ENCODE measurements around the gene CPA5. TPM values are rescaled to one million over a fixed set of nuclear protein-coding genes. Genes with fewer than 3 reads are reported as not detected.

Gene CPA5
- total RNA-seq, 1 experiment from 2014 or later, result not detected

- CTCF ChIA-PET, result interaction anchor here (1.3 to 1.6 kb wide), 2 partner anchors 24 to 55 kb away, joined by 3 read pairs; no protein-coding TSS in a partner anchor
- POLR2A ChIA-PET, result interaction anchor here (0.5 kb wide), 1 partner anchor 1266 kb away, joined by 5 read pairs; no protein-coding TSS in a partner anchor
Observed at GRCh38 chr7:130332259-130333053, 12.2 kb upstream of the CPA5 start.

More at GRCh38 chr7:130332259-130333053, 12.2 kb upstream of the CPA5 start:
- ATAC-seq, result no peak
- DNase-seq (ENCODE audit: low spot score), result no peak
- H3K36me3 Mint-ChIP-seq, result no peaks in the 10 kb centered on the region
- peaks cover 16% of the 10 kb centered on the region for H3K4me1 Mint-ChIP-seq
- no peaks in the 10 kb centered on the region; the same call in 1 of the 2 replicates for H3K27me3 Mint-ChIP-seq (ENCODE audit: low read depth)
- no peaks in the 10 kb centered on the region for H3K9me3 Mint-ChIP-seq
- TF ChIP-seq CBFB (CRISPR knock-in tag; IDR thresholded peaks at IDR 0.05; ENCODE audit: low read depth) (no peak), HMGXB4 (CRISPR knock-in tag; IDR thresholded peaks at IDR 0.05) (no peak), NR3C1 (CRISPR knock-in tag; conservative IDR thresholded peaks at IDR 0.05; ENCODE audit: low read depth) (no peak), MYBL2 (CRISPR knock-in tag; IDR thresholded peaks at IDR 0.05) (no peak), RELA (CRISPR knock-in tag; IDR thresholded peaks at IDR 0.05; ENCODE audit: borderline replicate concordance) (no peak), PRDM15 (CRISPR knock-in tag; IDR thresholded peaks at IDR 0.05) (no peak), E2F1 (CRISPR knock-in tag; IDR thresholded peaks at IDR 0.05) (no peak), ZBTB21 (CRISPR knock-in tag; IDR thresholded peaks at IDR 0.05; ENCODE audit: borderline replicate concordance) (no peak), NFATC4 (CRISPR knock-in tag; IDR thresholded peaks at IDR 0.05) (no peak), PREB (CRISPR knock-in tag; IDR thresholded peaks at IDR 0.05; ENCODE audit: borderline replicate concordance) (no peak), CDX4 (CRISPR knock-in tag; IDR thresholded peaks at IDR 0.05; ENCODE audit: borderline replicate concordance) (no peak), ZNF281 (CRISPR knock-in tag; IDR thresholded peaks at IDR 0.05) (no peak)
- no peak overlapping the region for H3K27ac Mint-ChIP-seq
- H3K4me3 Mint-ChIP-seq, result no peak overlapping the region
